HG03064 (cell line): Measurements from ENCODE around the gene PRADC1.

ENCODE experiments used
- ATAC-seq: cut with Tn5 transposase; IDR thresholded peaks from one replicate; pipeline ENCODE4 v1.9.1; 2021; ENCODE audit warnings: low read depth; ENCODE audit not compliant: unreplicated experiment

PRADC1 gene

DNA sequence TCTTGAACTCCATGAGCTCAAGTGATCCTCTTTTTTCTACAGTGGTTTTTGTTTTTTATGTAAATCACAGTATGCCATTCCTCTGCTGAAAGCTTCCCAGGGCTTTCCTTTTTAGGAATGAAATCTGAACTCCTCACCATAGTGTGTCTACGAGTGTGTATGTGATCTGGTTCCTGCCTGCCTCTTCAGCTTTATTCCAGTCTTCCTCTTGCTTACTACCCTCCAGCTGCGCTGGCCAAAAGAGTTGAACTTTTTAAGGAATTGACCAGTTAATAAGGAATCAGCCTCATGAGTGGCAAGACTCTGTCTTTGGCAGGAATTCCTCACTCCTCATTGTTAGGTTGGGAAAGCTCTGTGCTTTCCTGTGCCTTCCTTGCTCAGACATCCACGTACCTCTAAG, 5.1 kb upstream of the PRADC1 start:
- ATAC-seq, result no peak

DNA sequence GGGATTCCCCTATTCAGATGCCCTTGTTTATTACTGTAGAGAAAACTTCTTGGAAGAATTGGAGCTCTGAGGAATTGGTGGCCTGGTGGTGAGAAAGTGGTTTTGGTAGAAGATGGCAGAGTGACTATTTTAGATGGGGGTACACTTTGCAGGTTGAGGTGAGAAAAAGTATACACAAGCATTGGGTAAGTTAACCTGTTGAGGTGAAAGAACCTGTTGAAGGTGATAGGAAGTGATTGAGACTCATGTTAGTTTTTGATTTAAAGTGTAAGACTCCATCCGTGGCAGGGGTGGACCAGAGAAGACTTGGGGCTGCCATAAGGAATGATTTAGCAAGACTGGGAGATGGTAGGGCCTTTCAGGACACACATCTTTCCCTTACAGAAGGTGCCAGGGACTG, 4.1 kb upstream of the PRADC1 start:
- no peak for ATAC-seq

DNA sequence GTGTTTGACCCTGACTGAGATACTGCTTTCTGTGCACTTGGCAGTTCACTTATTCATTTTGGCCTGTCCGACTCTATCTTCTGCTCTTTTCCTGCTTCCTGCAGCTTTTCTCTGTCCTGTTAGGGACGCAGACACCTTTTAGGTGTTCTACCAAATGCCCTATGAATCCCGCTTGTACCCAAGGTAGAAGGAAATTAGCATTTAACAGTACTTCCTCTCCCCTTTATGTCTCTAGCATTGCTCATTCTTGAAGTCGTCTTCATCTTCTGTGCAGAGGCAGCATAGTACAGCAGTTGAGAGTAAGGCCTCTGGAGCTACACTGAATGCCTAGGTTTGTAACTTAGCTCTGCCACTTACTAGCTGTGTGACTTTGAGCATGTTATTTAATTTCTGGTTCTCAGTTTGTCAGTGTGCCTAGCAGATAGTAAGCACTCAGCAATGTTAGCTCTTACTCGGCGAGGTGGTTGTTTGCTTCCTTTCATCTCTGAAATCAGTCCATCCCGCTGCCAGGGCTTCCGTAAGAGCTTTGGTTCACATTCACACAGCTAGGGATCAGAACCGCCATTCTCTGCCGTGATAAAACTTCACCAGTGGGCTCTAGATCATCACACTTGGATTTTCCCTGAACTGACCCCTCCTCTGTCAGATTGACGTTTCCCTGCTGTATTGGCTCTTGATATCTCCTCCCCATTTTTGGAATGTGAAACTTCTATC, 2.4 kb upstream of the PRADC1 start:
- no peak for ATAC-seq

DNA sequence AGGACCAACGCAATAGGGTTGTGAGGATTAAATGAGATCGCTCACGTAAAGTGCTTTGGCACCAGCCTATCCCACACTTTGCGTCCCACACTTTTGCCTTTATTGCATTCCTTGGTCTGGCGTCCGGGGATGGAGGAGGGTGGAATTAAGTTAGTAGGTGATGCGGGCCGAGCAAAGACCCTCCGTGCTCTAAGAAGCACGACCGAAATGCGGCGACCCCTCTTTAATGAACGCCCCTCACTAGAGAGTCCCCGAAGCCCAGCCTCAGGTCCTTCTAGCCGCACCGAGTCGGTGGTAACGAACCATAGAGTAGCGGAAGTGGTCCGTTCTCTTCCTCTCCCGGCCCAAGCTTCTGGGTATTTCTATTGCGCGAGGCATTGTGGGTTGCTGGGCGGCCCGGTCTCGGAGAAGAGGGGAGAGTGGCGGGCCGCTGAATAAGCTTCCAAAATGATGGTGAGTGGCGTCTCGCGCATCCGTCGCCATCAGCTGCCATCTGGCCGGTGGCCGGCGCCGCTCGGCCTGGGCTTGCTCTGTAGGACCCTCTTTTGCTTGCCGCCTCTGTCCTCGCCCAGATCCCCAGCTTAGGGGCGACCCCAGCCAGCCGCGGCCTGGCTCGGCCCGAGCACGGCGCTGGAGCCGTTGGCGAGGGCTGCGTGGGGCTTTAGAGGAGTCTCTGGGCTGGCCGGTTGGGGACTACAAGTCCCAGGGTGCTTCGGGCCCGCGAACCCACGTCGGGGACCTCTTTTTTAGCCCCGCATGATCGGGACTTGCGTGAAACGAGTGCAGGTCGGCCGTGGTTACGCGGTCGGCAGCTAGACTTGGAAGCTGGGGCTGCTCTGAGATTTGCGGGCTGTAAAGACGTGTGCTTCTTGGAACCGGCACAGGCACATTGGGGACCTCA, 1.1 kb upstream of the PRADC1 start, which contains the start of gene CCT7:
Gene CCT7 (plus strand): TSS at position 377 of the 901 bp plus-strand sequence. CDS start 71 bp downstream, at position 448.
- ATAC-seq, result peak; percentile 60

DNA sequence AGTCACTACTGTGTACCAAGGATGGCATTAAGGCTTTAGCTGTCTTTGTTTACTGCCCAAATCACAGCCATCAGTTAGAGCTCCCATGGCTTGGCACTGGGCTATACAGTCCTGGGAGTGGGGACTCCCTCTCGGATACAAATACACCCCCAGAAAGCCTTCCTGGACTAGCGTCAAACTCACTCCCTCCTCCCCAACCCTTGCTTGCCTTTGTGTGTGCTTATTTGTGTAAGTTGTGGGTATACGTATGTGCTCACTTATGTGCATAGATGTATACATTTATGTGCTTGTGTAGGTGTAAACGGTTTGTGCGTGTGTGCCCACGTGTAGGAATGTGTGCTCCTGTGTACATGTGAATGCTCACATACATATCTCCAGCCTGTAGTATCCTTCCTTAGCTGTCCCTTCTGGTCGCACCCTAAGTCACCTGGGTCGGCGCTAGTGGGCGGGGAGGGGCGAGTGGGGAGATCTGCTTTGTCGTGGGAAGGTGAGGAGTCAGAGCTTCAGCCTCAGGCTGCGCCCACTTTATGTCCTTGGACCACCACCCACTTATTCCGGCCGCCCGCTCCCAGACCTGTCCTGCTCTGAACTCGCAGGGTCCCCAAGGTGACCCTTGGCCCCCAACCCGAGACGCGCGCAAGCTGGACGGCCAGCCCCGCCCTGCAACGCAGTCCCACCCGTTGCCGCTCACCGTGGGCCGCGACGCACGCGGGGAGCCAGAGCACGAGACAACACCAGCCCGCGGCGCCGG, 461 bp downstream of the PRADC1 start:
- ATAC-seq, result peak; percentile 16

DNA sequence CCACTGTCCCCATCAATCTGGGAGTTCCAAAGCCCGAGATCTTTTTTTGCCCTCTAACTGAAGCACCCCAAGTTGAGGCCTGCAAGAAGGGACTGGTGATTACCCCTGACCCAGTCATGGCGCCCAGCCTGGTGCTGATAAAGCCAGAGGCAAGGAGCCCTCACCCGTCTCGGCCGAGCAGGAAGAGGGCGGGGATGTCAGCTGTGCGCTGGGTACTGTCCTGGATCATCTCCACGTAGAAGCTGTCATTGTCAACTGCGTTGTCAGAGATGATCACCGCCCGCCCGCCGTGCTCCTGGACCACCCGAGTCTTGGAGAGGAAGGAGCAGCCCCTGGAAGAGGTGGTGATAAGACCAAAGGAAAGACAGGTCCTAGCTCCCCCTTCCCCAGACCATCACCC, 4.4 kb downstream of the PRADC1 start:
- ATAC-seq, result no peak

DNA sequence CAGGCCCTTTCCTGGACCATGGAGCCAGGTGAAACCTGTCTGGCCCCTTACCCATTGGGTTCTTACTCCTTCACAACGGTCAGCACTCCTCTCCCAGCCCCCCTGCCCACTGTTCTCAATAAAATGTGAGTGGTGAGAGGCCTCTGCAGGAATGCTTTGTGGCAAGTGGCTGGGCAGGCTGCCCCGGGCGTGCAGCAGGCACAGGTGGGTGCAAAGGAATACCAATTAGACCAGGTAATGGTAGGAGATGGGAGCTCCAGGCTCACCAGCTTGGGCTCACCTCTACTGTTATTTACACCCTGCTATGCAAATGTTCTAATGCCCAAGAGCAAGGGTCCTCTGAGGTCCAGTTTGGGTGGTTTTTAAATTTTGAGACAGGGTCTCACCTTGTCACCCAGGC, 6.0 kb downstream of the PRADC1 start:
- no peak for ATAC-seq

DNA sequence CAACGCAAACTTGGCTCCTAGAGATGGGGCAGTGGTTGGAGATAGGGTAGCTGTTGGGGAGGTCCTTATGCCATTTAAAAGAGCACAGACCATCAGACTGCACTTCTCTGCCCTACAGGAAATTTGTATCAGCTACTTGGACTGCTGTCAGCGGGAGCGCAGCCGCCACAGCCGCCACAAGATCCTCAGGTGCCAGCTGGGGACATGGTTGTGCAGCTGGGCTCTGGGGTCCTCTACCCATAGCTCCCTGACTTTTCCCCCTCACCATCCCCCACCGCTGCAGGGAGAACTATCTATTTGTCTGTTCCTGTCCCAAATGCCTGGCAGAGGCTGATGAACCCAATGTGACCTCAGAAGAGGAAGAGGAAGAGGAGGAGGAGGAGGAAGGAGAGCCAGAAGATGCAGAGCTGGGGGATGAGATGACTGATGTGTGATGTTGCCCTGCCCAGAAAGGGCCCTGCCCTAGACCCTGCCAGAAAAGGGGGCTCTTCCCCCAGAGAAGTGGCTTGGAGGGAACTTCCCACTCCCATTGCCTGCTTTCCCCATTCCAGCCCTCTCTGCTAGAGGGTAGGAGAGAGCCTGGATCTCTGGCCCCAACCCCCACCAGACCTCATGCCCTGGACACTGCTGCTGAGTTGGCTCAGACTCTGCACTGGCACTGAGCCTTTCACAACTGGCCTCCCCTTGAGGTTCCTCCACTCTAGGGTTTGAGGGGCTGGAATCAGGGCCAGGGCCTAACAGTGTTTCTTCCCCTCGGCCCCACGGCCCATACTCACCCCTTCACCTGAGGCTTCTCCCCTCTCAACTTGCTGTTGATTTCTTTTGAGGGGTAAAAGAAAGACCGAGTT, 7.3 kb downstream of the PRADC1 start:
- no peak for ATAC-seq

DNA sequence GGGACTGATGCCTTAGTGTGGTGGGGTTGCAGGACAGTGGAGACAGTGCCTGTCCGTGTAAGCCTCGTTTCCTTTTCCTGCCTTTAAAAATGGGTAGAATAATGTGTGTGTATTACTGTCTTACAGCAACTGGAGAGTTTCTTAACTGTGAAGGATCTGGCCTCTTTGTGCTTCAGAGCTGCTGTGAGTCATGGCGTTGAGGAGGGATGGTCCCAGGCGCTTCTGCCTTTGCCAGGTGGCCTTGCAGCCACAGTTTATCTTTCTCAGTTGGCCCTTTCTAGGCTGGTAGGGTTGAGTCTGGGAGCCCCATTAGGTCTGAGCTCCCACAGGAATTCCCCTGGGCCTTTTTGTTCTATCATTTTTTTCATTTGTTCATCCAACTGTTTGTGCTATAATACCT, 9.2 kb downstream of the PRADC1 start:
- ATAC-seq, result no peak

DNA sequence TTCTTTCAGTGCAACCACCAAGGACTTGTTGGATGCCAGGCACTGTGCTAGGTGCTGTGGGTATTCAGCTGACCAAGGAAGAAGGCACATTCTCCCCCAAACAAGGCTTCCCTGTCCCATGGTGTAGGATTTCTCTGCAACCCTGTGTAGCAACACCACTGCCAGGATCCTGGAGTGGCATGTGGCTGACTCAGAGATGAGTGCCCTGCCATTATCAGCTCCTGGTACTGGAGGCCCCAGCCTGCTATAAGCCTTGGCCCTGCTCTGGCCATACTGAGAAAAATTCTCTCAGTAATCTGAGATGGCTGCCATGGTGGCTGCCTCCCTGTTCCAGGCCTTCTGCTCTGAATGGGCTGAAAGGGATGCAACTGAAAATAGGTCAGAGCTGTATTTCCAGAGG, 14.7 kb downstream of the PRADC1 start:
- ATAC-seq, result no peak

DNA sequence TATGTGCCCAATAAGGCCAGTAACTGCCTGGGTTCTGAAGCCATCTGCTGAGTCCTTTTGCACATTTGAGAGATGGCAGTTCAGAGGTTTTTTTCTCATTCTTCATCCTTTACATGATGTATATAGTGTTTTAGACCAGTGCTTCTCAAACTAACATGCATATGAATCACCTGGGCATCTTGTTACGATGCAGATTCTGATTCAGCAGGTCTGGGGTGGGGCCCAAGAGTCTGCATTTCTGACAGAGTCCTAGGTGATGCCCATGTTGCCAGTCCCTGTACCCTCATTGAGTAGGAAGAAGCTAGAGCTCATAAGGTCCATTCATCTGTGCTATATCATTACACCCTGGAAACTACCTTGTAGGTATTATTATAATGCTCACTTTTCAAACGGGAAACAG, 15.2 kb downstream of the PRADC1 start:
- no peak for ATAC-seq

DNA sequence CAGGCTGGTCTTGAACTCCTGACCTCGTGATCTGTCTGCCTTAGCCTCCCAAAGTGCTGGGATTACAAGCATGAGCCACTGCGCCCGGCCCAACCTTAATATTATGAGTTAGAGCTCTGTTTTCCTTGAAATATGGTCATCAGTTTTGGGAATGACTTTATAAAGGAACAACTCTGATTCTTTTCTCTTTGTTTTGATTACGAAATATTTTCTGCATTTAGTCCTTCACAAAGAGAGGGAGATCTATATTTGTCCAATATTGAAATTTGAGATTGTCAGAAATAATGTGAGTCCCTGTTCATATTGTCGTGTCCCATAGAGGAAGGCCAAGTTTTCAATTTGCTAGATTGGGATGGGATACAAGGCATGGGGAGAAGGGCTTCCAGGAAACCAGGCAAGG, 15.9 kb downstream of the PRADC1 start:
- ATAC-seq, result no peak

DNA sequence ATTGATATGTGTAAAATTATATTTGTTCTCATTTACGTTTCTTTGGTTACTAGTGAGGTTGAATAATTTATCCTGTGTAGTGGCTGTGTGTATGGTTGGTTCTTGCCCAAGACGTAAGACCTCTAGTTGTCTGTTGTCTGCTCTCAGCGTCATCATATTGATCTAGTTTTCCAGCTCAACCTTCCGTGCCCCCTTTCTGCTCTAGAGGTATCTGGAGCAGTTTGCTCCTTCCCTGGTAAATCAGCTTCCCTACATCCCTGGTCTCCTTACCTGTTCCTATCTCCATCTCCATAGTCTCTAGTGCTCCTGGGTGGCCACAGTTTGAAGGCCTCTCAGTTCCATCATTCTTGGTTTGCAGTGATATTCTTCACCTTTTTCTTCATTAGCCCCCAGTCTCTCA, 17.8 kb downstream of the PRADC1 start:
- no peak for ATAC-seq

DNA sequence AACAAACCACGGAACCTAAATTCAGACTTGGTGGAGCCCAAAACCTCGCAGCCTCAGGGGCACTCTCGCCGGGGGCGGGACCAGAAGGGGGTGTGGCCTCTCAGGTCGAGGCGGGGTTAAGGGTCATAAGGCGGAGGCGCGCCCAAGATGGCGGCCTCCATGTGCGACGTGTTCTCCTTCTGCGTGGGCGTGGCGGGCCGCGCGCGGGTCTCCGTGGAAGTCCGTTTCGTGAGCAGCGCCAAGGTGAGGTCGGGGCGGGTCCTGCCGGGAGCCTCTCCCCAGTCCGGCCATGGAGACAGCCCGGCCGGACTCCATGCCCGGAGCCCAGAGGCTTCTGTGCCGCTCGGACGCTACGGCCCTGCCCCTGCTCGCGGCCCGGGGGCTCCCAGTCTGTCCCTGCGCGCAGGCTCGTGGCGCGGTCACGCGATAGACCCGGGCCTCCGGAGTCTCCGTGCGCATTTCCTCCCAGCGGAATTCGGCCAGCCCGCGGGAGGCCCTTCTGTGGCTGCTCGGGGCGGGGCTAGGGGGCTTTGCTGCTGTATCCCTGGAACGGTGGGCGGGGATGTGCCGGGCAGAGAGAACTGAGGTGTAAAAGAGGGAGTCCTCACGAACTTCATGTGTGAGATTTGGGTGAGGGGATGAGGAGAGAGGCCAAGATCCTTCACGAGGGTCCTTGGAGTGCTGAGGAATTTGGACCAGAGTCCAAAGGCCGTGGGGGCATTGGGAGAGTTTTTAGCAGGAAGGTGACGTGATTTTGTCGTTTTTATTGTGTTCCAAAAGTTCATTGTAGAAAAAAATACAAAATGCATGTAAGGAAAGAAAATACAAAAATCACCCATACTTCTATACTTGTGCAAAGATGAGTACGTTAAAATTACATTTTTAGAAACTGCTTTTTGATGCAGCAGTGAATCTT, 18.7 kb downstream of the PRADC1 start, which contains the start of gene SMYD5:
Gene SMYD5 (plus strand): TSS at position 126 of the 916 bp plus-strand sequence. CDS start 22 bp downstream, at position 148.
- peak; percentile 85 for ATAC-seq

DNA sequence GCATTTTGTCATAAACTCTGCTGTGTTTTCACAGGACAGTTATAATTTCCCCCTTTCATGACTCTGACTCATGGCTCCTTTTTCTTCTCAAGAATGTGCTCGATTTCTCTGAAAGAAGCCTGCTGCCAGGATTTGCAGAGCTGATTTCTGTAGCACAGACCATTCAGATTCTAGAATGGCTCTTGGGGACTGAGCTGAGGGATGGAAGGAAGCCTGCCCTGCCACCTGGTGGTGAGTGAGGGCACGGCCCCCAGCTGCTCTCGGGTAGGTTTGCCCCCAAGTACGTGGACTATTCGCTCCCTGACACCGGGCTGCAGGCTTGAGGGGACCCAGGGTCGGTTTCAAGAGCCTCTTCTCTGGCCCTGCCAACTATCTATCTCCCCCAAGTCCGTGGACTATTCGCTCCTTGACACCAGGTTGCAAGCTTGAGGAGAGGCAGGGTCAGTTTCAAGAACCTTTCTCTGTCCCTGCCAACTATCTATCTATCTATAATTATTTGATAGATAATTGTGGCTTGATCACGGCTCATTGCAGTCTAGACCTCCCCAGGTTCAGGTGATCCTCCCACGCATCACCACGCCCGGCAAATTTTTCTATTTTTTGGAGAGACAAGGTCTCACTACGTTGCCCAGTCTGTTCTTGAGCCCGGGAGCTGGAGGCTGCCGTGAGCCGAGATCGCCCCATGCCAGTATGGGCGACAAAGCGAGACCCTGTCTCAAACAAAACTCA, 20.4 kb downstream of the PRADC1 start:
- peak; percentile 71 for ATAC-seq

DNA sequence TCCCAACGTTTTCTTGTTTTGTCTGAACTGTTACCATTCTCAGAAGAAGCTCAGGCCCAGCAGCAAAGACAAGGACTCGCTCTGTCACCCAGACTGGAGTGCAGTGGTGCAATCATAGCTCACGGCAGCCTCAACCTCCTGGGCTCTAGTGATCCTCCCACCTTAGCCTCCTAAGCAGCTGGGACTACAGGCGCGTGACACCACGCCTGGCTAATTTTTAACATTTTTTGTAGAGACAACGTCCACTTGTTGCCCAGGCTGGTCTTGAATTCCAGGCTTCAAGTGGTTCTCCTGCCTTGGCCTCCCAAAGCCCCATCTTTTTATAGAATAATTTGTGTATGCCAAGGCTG, 21.0 kb downstream of the PRADC1 start:
- no peak for ATAC-seq

DNA sequence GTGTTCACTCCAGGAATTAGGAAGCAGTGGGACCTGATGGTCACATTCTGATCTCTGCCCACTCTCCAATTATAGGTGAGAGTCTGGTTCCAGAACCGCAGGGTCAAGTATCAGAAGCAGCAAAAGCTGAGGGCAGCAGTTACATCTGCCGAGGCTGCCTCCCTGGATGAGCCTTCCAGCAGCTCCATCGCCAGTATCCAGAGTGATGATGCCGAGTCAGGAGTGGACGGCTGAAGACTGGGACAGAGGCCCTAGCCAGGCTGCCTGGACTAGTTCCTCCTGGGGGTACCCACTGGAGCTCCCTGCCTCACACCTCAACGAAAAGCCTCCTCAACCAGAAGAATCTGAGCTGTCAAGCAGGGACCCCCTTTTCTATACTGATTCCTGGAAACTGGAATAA, 22.3 kb downstream of the PRADC1 start:
- ATAC-seq, result no peak

DNA sequence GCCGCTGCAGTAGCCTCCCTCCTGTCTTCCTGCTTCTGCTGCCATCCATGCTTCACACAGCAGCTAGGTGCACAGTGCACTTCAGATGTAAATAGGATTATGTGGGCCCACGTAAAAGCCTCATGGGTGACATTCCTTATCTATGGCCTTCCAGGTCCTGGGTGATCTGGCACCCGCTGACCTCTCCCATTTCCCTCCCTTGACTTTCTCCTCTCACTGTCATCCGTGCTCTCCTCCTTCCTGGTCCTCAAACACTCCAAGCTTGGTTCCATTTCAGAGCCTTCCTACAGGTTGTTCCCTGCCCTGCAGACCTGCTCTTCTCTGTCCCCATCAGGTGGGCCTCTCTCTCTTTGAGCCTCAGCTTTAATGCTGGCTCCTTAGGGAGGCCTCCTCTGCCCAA, 23.0 kb downstream of the PRADC1 start:
- no peak for ATAC-seq

DNA sequence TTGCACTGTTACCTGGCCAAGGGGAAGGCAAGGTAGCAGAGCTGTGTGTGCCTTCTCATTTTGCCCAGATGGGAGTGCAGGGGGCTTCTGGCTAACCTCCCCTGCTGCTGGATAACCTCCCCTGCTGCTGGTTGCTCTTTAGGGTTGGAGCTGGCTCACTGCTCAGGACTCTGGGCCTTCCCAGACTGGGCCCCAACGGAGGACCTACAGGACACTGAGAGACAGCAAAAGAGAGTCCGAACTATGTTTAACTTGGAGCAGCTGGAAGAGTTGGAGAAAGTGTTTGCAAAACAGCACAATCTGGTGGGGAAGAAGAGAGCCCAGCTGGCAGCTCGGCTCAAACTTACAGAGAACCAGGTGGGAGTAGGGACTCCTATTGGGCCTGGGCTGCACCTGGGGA, 24.8 kb downstream of the PRADC1 start:
- ATAC-seq, result no peak
